ENCODE data around the gene THUMPD3.

THUMPD3 gene, protein sequence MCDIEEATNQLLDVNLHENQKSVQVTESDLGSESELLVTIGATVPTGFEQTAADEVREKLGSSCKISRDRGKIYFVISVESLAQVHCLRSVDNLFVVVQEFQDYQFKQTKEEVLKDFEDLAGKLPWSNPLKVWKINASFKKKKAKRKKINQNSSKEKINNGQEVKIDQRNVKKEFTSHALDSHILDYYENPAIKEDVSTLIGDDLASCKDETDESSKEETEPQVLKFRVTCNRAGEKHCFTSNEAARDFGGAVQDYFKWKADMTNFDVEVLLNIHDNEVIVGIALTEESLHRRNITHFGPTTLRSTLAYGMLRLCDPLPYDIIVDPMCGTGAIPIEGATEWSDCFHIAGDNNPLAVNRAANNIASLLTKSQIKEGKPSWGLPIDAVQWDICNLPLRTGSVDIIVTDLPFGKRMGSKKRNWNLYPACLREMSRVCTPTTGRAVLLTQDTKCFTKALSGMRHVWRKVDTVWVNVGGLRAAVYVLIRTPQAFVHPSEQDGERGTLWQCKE

DNA sequence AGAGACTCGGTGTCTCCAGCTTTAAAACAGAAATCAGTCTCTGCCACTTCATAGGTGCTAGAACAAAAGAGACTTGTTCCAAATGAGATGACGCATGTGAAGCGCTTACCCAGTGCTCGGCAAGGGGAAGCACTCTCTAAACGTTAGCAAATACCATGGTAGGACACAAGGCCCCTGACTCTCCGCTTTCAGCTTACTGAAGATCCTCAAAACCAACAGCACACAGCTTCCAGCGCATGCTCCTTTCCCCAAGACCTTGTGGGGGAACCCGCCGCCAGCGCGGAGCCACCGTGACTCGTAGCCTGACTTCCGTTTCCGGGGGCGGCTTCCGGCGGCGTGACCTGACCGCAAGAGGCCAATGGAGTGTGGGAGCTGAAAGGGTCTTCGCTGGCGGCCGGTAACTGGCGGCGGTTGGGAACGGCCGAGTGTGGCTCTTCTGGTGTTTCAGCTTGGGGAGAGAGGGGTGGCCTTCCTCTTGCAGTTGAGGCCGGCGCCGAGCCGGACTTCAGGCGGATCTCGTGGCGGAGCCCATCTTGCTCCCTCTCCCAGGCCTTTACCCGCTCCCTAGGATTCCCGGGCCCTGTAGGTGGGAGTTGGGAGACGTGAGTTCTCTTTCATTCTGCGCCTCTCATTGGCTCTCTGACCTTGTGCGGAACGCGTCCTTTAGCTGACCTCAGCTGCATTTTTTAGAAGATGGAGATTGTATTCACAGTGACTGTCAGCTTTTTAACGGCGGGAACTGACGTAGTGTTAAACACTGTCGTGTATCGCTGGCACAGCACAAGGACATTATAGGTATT, at the start of gene THUMPD3:
Gene THUMPD3, plus strand, starts transcription at position 324 of the 800 bp plus-strand sequence. CDS start 2,015 bp downstream, outside the sequence.
- DNase-seq (ENCODE audit: low read depth, low spot score): peak; percentile 97

DNA sequence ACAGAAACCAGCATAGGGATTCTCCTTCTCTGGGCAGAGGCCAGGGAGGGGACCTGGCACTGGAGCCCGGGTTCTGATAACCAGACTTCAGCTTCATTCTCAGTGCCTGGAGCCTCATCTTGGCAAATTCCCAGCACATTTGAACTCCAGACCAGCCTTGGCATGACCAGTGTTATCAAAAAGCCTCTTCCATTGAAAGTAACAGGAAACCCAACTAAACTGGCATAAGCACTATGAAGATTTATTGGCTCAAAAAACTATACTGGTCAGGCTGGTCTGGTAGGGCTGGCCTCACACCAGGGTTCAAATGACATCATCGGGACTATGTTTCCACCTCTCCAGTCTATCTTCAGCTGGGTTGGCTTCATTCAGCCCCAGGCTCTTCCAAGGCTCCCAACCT, 48.1 kb upstream of the THUMPD3 start:
- no peak for DNase-seq (ENCODE audit: low read depth, low spot score)

DNA sequence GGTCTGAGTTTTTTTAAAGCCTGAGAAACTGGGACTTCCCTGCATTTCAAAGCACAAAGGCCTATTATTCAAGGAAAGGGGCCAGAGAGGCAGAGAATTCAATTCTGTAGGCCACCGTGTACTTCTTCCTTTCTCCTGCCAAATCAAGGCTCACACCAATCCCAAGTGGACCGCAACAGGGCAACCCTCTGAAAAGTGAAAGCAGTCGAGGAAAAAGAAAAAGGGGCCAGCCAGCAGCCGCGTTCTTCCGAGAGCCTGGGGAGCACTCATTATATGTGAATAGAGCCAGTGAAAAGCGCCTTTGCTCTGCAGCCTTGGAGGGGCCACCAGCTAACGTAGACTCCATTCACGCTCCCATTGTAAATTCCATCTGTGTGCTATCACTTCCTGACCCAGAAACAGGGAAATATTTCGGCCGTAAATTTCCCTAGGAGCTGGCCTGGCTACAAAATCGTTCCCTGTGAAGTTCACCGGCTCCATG, 45.9 kb upstream of the THUMPD3 start:
- DNase-seq (ENCODE audit: low read depth, low spot score): peak; percentile 83

DNA sequence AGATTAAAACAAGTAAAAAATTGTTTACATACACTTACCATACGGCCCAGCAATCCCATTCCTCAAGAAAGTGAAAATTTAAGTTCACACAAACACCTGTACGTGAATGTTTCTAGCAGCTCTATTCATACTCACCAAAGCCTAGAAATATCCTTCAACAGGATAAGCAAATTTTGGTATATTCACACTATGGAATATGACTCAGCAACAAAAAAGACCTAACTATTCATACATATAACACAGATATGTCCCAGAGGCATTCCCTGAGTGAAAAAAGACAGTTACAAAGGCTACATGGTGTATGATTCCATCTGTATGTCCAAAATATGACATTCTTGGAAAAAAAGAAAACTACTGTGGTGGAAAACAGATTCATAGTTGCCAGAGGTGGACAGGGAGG, 40.1 kb upstream of the THUMPD3 start:
- no peak for DNase-seq (ENCODE audit: low read depth, low spot score)

DNA sequence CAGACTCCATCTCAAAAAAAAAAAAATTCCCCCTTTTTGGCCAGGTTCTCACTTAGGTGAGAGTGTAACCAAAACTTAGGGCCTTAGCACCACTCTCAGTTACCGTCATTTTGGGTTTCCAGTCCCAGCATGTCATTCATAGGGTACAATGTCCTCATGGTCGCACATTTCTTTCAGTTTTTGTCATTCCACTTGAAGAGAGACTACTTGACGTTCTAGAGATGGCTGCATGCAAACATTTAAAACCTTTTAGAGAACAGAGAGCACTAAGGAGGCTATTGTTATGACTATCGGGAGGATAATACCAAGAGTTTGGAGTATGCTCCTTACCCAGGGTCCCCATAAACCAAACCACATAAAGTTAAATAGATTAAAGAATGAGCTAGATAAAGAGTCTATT, 37.9 kb upstream of the THUMPD3 start:
- no peak for DNase-seq (ENCODE audit: low read depth, low spot score)

DNA sequence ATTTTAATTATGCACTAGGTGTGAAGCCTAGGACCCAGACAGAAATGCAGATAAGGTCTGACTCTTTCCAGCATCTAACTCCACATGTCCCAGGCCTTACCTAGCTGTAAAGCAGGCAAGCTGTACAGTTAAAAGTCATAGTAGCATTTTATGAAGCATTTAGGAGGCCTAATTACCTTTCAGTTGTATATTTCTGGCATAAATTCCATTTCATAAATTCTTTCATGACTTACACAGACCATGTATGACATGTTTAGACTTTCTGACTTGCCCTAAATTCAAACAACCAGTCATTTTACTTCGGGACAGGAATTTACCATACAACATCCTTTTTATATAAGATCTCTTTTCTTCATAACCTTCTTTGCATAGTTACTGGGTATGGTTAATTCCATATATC, 35.3 kb upstream of the THUMPD3 start:
- DNase-seq (ENCODE audit: low read depth, low spot score): no peak

DNA sequence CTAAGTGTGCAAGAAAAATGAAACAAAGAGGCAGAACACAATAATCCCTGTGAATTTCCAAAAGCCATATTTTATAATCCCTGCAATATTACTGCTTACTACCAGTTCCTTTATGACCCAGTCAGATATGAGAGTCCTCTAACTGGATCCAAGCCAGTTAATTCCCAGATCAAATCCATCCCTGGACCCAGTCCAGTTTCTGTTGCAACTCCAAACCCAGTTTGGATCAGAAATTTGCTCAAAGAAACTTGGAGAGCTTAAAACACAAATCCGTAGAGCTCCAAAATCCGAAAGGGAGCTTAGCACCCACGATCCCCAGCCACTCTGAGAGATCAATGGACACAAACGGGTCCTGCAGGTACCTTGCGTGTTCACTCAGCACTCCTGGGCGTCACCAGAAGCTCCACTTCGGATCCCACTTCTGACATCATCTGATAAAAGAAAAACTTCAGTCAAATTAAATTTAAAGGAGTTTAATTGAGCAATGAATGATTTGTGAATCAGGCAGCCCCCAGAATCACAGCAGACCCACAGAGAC, 32.6 kb upstream of the THUMPD3 start:
- DNase-seq (ENCODE audit: low read depth, low spot score): no peak

DNA sequence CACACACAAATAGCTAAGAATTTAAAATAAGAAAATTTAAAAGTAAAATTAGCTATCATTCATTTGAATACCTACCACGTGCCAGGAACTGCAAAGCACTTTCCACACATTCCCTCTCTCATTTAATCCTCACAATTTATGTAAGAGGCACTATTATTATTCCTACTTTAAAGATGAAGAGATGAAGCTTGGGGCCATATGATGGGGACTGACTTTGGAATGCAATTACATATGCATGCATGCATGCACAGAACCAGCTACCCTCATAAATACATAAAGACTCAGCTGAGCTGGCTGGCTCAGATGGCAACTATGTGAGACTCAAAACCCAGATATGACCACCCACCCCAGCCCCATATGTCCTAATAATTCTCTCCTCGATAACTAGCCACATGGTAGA, 31.7 kb upstream of the THUMPD3 start:
- DNase-seq (ENCODE audit: low read depth, low spot score): no peak

DNA sequence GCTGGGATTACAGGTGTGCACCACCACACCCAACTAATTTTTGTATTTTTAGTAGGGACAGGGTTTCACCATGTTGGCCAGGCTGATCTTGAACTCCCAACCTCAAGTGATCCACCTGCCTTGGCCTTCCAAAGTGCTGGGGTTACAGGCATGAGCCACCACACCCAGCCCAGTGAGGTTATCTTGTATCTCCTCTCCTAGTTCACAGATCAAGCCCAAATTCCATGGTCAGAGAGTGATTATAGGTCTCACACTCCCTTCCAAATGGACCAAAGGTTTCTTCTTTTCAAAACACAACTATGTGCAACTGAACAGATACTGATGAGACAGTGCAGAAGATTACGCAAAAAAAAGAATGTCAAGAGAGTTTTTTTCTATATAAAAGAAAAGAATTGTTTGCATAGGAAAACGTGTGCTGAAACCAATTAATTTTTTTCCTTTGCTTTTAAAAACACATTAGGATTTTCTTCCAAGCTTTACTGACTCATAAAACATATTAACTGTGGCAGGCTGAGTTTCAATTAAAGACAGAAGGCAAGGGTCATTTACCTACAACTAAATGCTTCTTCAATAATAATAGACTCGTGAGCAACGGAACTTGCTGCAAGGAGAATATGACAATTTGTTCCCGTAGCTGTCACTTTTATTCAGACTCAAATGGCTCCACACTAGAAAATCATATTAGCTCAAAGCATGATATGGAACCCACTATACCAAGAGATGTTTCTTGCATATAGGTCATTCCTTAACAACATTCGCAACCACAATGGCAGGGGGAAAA, 30.4 kb upstream of the THUMPD3 start:
- DNase-seq (ENCODE audit: low read depth, low spot score): no peak

DNA sequence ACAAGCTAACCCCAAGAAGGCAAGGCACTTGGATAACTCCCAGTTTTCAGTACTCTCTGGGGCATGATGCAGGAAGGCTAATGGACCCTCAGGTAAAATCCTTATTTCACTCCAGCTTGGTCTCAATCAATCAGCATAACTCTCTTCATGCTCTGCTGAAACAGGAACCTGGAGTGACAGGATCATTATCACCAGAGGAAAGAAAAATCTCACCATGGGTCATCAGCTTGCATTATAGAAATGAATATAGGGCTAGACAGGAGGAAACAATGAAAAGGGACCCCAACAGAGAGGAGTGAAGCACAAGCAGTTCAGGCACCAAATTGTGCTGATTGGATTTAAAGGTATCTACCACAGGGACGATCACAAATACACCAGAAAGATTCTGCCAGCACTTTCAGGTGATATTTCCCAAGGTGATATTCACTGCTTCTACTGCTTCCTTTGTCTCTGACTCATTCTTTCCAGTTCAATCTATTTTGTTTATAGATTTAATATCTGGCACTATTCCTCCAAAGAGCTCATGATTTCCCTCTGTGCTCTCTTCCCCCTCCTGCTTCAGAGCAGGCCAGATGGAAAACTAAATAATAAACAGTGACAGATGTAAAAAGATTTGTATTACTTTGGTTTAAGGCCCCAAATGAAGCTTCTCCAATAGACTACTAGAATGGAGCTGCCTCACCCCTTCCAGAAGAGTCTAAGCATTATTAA, 22.9 kb upstream of the THUMPD3 start:
- DNase-seq (ENCODE audit: low read depth, low spot score): no peak

DNA sequence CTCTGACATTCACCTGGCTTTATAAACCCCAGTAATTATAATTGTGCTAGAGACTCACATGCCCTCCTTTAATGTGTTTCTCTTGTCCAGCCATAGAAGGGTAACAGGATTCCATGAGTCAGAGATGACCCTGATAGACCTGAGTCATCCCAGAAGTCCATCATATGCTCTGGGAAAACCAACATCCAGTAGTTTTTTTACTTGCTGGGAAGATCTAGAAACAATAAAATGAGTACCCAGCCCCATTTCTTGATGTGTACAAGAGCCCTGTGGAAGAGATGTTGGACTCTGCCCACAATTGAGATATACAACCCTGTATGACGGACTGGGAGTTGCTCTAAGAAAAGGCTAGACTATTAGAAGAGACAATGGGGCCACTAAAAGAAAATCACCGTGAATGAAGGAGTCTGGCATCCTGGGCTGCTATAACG, 22.4 kb upstream of the THUMPD3 start:
- peak; percentile 54 for DNase-seq (ENCODE audit: low read depth, low spot score)

DNA sequence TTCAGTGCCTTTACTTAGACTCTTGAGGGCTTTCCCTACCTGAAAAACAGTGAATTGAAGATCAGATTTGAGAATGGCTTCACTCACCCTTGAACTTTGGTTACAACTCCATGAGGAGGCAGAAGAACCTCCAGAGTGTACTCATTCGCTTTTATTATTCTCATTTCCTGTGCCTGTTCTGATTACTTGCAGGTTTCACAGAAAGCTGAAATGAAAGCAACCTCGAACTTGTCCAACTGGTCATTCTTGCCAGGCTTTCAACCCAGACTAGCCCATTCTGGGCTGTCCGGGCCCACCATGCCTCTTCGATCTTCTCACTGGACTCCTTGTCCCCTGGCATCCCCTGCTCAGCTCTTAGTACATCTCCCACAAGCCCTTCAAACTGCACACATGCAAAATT, 20.2 kb upstream of the THUMPD3 start:
- DNase-seq (ENCODE audit: low read depth, low spot score): no peak

DNA sequence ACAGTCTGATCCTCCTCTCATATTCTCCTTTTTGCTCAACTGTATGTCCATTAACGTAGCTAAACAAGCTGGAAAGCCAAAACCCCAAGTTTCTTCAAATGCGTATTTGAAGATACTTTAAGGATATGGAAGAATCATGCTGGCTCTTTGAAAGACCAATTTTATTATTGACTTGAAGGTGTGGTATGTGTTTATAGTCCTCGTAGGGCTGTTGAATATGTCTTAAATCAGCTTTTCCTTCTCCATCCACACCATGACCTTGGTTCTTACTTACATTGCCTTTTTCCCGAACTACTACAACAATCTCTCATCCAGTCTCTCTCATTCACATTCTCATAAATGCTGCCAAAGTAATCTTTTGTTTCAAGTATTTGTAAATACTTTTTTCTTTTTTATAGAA, 19.7 kb upstream of the THUMPD3 start:
- no peak for DNase-seq (ENCODE audit: low read depth, low spot score)

DNA sequence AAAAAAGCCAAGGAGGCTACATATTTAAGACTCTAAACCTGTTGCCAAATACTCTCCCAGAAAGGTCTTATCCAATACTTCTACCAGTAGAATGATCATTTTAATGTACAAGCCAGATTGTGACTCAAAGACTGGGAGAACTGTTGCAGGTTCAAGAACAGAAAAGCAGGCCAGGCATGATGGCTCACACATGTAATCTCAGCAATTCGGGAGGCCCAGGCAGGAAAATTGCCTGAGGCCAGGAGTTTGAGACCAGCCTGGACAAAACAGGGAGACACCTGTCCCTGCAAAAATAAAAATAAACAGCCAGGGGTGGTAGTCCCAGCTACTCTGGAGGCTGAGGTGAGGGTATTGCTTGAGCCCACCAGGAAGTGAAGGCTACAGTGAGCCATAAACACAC, 17.8 kb upstream of the THUMPD3 start:
- DNase-seq (ENCODE audit: low read depth, low spot score): no peak

DNA sequence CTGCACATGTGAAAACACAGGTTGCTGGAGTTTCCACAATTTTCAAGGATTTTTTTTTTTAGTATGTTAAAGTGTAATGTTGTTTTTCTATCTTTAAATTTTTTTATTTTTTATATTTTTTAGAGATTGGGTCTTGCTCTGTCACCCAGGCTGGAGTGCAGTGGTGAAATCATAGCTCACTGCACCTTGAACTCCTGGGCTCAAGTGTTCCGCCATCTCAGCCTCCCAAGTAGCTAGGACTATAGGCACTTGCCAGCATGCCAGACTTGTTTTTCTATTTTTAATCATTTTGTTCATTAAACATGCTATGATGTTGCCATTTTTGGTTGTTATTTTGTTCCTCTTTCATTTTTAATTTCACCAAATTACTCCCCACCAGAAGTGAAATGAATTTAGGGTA, 16.7 kb upstream of the THUMPD3 start:
- DNase-seq (ENCODE audit: low read depth, low spot score): no peak

DNA sequence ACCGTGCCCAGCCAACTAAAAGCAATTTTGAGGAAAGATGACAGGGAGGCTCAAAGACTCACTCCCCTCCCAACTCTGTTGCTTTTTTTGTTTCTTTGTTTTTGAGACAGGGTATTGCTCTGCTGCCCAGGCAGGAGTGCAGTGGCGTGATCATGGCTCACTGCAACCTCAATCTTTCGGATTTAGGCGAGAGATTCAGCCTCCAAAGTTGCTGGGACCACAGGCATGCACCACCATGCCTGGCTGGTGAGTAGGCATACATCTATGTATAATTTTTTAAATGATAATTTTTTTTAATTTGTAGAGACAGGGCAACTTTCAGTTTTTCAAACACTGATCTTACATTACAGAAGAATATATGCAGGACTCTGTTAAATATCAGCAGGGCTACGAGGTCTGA, 15.8 kb upstream of the THUMPD3 start:
- DNase-seq (ENCODE audit: low read depth, low spot score): peak; percentile 79

DNA sequence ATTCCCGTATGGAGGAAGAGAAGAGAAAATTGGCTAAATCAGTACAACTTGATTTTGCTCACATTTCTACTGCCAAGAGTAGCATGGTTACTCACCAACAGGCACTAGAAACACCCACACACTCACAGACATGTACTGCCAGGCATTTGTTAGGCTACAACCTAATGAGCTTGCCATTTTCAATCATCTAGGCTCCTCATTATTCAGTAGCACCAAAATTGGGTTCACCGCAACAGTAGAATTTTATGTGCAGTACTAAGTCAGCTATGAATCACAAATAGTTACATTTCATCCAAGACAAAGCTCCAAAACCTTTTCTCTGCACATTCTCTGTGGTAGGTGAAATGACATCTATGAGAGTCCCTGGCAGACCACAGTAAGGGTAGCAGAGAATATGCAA, 15.0 kb upstream of the THUMPD3 start:
- DNase-seq (ENCODE audit: low read depth, low spot score): peak; percentile 87

DNA sequence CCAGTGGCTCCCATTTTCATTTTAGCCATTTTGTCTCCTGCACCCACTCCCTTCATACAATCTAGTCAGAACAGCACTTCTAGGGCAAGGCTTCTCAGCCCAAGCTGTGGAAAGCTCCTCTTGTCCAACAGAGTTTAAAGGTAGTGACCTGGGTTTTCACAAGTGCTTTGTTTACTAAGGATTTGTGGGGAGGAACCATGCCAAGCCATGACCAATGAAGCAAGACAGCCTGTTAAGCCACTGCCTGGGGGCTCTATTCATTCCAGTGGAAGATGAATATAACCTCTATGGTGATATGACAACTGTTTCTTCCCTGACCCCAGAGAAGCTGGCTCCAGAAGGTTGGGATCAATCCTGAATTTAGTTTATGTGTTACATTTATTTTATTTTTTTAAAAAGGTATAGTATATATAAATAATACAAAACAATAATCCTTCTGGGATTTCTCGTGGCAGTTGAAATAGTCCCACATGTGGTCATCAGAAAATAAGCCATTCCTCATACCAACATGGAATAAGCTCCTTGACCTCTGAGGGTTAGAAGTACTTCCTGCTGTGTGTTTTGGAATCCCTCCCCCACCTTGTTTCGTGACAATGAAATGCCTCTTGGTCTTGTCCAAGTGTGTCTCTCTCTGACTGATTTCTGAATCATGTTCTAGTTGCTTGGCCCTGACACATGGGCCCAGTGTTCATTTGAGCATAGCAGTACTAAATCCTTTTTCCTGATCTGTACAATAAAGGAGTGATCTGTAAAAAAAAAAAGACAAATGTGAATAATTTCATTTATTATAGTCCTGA, 13.3 kb upstream of the THUMPD3 start:
- peak; percentile 79 for DNase-seq (ENCODE audit: low read depth, low spot score)

DNA sequence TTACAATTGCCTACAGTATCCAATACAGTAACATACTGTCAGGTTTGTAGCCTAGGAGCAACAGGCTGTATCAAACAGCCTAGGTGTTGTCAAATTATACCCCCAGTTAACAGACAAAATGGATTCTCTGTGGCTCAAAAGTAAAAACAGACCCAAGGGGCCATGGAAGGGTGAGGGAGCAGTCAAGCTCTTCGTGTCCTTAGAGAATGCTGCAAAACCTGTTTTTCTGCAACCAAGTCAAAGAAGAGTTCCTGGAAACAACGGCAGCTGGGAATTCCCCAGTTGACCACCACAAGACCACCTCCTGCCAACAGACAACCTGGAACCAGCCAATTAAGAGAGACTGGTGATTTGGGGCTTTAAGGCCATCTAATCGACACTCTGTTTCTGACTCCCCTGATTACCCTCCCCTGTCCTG, 11.1 kb upstream of the THUMPD3 start:
- no peak for DNase-seq (ENCODE audit: low read depth, low spot score)
